HCT116 (cell line): ENCODE results near the gene CPZ. TPM values are rescaled to one million over a fixed set of nuclear protein-coding genes. Genes with fewer than 3 reads are reported as not detected.

Experiments
- ATAC-seq: fragments of 200-7000 bp; cut with Tn5 transposase; 2 replicates; pipeline ENCODE4 v1.9.1; 2020; ENCODE audit warnings: mild to moderate bottlenecking, moderate library complexity
- BruUV-seq: library from RNA; stranded (reverse); fragments of 400-500 nt; replicated peaks from 2 replicates; lab custom pipeline; 2021; lab: Mats Ljungman, UMichigan
- CTCF ChIA-PET: fragments of 300-600 bp; sonication (Branson Sonifier 250); formaldehyde crosslinking; loops from one replicate; lab custom pipeline; 2021; ENCODE audit warnings: antibody characterized with exemption; lab: Charles Lee
- POLR2A ChIA-PET: fragments of 300-600, 350-600 bp; sonication (Branson Sonifier 250); formaldehyde crosslinking; loops from one replicate; lab custom pipeline; 2021; ENCODE audit warnings: antibody characterized with exemption; lab: Charles Lee
- RAD21 ChIA-PET, 2 experiments: fragments of 300-600 bp; sonication (Branson Sonifier 250); formaldehyde crosslinking; loops; one replicate each; lab custom pipeline; 2023; ENCODE audit warnings: low total read pairs in 2 of 2; ENCODE audit not compliant: uncharacterized antibody in 2 of 2, unreplicated experiment in 2 of 2, low non-redundant PET in 1 of 2; lab: Charles Lee
- DNase-seq: peaks from one replicate; pipeline ENCODE4 v3.0.0-alpha.2; 2010; ENCODE audit warnings: low read depth, low spot score
- H2AFZ ChIP-seq: fragments of 200-600 bp; shearing (Covaris generic), sonication (generic); 2 replicates; pipeline ENCODE4 v1.6.1; 2017; ENCODE audit warnings: low read depth, mixed run types, mixed read lengths, antibody characterized with exemption, low read length; ENCODE audit not compliant: poor library complexity, severe bottlenecking
- H3K27ac ChIP-seq: 2 replicates; pipeline ENCODE4 v1.5.1; 2012; ENCODE audit warnings: low read depth, low read length
- H3K27me3 ChIP-seq: fragments of 200-600 bp; sonication (generic); 2 replicates; pipeline ENCODE4 v1.6.1; 2016; ENCODE audit warnings: mixed run types, low read length, mixed read lengths; ENCODE audit not compliant: insufficient read depth
- H3K36me3 ChIP-seq, 2 experiments: fragments of 200-500 bp in 1 of 2; fragments of 200-600 bp in 1 of 2; sonication (Bioruptor generic) in 1 of 2; sonication (generic) in 1 of 2; 2 replicates each; pipeline versions ENCODE4 v1.5.1 to v1.6.1; 2014 to 2016; ENCODE audit warnings: low read length in 2 of 2, inconsistent platforms in 1 of 2, mixed read lengths in 1 of 2, mixed run types in 1 of 2; ENCODE audit not compliant: insufficient read depth in 2 of 2, control insufficient read depth in 1 of 2
- H3K4me1 ChIP-seq, 2 experiments: fragments of 200-600 bp in 1 of 2; sonication (generic) in 1 of 2; 2 replicates each; pipeline versions ENCODE4 v1.5.1 to v1.6.1; 2012 to 2017; ENCODE audit warnings: low read length in 2 of 2, inconsistent platforms in 1 of 2, mild to moderate bottlenecking in 1 of 2, mixed read lengths in 1 of 2, mixed run types in 1 of 2, moderate library complexity in 1 of 2; ENCODE audit not compliant: insufficient read depth in 2 of 2, control insufficient read depth in 1 of 2
- H3K4me2 ChIP-seq: fragments of 200-600 bp; sonication (generic); 2 replicates; pipeline ENCODE4 v1.6.1; 2017; ENCODE audit warnings: mixed run types, low read length, mixed read lengths
- H3K4me3 ChIP-seq, 2 experiments: fragments of 200-600 bp in 1 of 2; sonication (generic) in 1 of 2; replicated peaks in 1 of 2; 2 replicates each; pipeline ENCODE4 v1.5.1; 2011 to 2016; ENCODE audit warnings: low read length in 2 of 2, control low read depth in 1 of 2, low read depth in 1 of 2, mild to moderate bottlenecking in 1 of 2, mixed read lengths in 1 of 2, mixed run types in 1 of 2
- H3K79me2 ChIP-seq: fragments of 200-600 bp; sonication (generic); 2 replicates; pipeline ENCODE4 v1.6.1; 2017; ENCODE audit warnings: mild to moderate bottlenecking, mixed run types, low read length, moderate library complexity, mixed read lengths; ENCODE audit not compliant: insufficient read depth
- H3K9ac ChIP-seq: fragments of 200-600 bp; sonication (generic); 2 replicates; pipeline ENCODE4 v1.6.1; 2016; ENCODE audit warnings: low read length, mixed read lengths
- H3K9me2 ChIP-seq: fragments of 200-600 bp; sonication (generic), shearing (Covaris generic); 2 replicates; pipeline ENCODE4 v1.6.1; 2017; ENCODE audit warnings: mixed run types, mild to moderate bottlenecking, moderate library complexity; ENCODE audit not compliant: insufficient read depth
- H3K9me3 ChIP-seq, 2 experiments: fragments of 200-500 bp in 1 of 2; fragments of 200-600 bp in 1 of 2; sonication (Bioruptor generic) in 1 of 2; sonication (generic) in 1 of 2; 2 replicates each; pipeline ENCODE4 v1.6.1; 2014 to 2017; ENCODE audit warnings: low read length in 2 of 2, mixed read lengths in 2 of 2, inconsistent platforms in 1 of 2, low read depth in 1 of 2, mild to moderate bottlenecking in 1 of 2, mixed run types in 1 of 2, moderate library complexity in 1 of 2; ENCODE audit not compliant: control insufficient read depth in 1 of 2, insufficient read depth in 1 of 2
- H4K20me1 ChIP-seq: fragments of 200-600 bp; sonication (generic), shearing (Covaris generic); 2 replicates; pipeline ENCODE4 v1.6.1; 2017; ENCODE audit warnings: mixed run types, mild to moderate bottlenecking, moderate library complexity; ENCODE audit not compliant: insufficient read depth
- CBX3 ChIP-seq: IDR thresholded peaks from 2 replicates; pipeline ENCODE4 v1.6.1; 2012; ENCODE audit warnings: low read depth
- ELF1 ChIP-seq: IDR thresholded peaks from 2 replicates; pipeline ENCODE4 v1.6.1; 2012; ENCODE audit warnings: low read depth, borderline replicate concordance
- EZH2 ChIP-seq: fragments of 200-600 bp; sonication (generic); IDR thresholded peaks from 2 replicates; pipeline ENCODE4 v1.6.1; 2017; ENCODE audit warnings: antibody characterized with exemption, mixed run types
- FOSL1 ChIP-seq: IDR thresholded peaks from 2 replicates; pipeline ENCODE4 v1.6.1; 2012; ENCODE audit warnings: low read depth
- POLR2A ChIP-seq: IDR thresholded peaks from 2 replicates; pipeline ENCODE4 v1.7.0; 2011; ENCODE audit warnings: borderline replicate concordance; ENCODE audit not compliant: insufficient read depth, insufficient read length; ENCODE audit errors: extremely low read depth
- SIN3A ChIP-seq: IDR thresholded peaks from 2 replicates; pipeline ENCODE4 v1.6.1; 2012; ENCODE audit warnings: low read depth
- TCF7L2 ChIP-seq: IDR thresholded peaks from 2 replicates; pipeline ENCODE4 v1.7.0; 2011; ENCODE audit warnings: borderline replicate concordance, inconsistent platforms; ENCODE audit not compliant: insufficient read depth, insufficient read length; ENCODE audit errors: extremely low read depth
- YY1 ChIP-seq: IDR thresholded peaks from 2 replicates; pipeline ENCODE4 v1.6.1; 2011; ENCODE audit warnings: low read length, low read depth, moderate library complexity, mild to moderate bottlenecking; ENCODE audit not compliant: insufficient replicate concordance; ENCODE audit errors: extremely low read depth
- ZBTB33 ChIP-seq: IDR thresholded peaks from 2 replicates; pipeline ENCODE4 v1.6.1; 2011; ENCODE audit warnings: mild to moderate bottlenecking, low read length, moderate library complexity; ENCODE audit not compliant: insufficient replicate concordance; ENCODE audit errors: extremely low read depth
- ZNF274 ChIP-seq: fragments of 200-500 bp; sonication (Bioruptor generic); IDR thresholded peaks from 2 replicates; pipeline ENCODE4 v1.6.1; 2014; ENCODE audit warnings: mild to moderate bottlenecking, low read depth, low read length, inconsistent platforms
- intact Hi-C: fragments of 100-400 bp; cut with micrococcal nuclease; formaldehyde crosslinking; loops from 2 replicates; pipeline ENCODE4 v1.10.0; 2022
- total RNA-seq: library from RNA; stranded (reverse); gene quantifications from one replicate; pipeline ENCODE4 v1.2.1, GENCODE V29; 2021; ENCODE audit not compliant: unreplicated experiment

The CPZ gene
- total RNA-seq, 1 experiment from 2014 or later, result not detected

- RAD21 ChIA-PET, result no interaction called here
- DNase-seq (no peak), ATAC-seq (no peak)
- Histone ChIP-seq H3K4me1 (peaks cover 0 to 3% of the 10 kb centered on the region in 2 experiments; a peak in 1 of 4 replicates), H4K20me1 (no peaks in the 10 kb centered on the region), H3K4me2 (no peak overlapping the region), H3K79me2 (no peaks in the 10 kb centered on the region), H3K27ac (no peak overlapping the region), H3K9me3 (no peaks in the 10 kb centered on the region), H3K4me3 (no peak overlapping the region), H3K27me3 (peaks cover 10% of the 10 kb centered on the region; the same call in 1 of the 2 replicates), H3K9ac (no peak overlapping the region), H2AFZ (no peak overlapping the region), H3K9me2 (no peaks in the 10 kb centered on the region), H3K36me3 (no peaks in the 10 kb centered on the region)
- TF ChIP-seq POLR2A (no peak), YY1 (no peak), TCF7L2 (no peak), ELF1 (no peak), EZH2 (no peak), ZBTB33 (no peak), SIN3A (no peak), FOSL1 (no peak), ZNF274 (no peak), CBX3 (no peak)
- intact Hi-C loops, result loop anchor here (5.0 kb wide), 1 partner anchor 42 kb away; no protein-coding TSS in a partner anchor
- BruUV-seq, result no TSS peak
- CTCF ChIA-PET, result no interaction called here
- POLR2A ChIA-PET, result no interaction called here
These were observed 3.2 kb upstream of the CPZ start for GRCh38 chr4:8589336-8589735.
